Loucy (cell line): Measurements from ENCODE around the gene EEFSEC.

Experiments
- H2AFZ ChIP-seq: fragments of 200-600 bp; sonication (generic); 2 replicates; pipeline ENCODE4 v1.6.0; 2016; ENCODE audit warnings: antibody characterized with exemption, mild to moderate bottlenecking, low read length, moderate library complexity
- H3F3A ChIP-seq: fragments of 200-600 bp; 2 replicates; pipeline ENCODE4 v1.6.0; 2016; ENCODE audit warnings: antibody characterized with exemption, low read depth, mild to moderate bottlenecking
- H3K27me3 ChIP-seq: fragments of 200-600 bp; sonication (generic); 2 replicates; pipeline ENCODE4 v1.6.1; 2014; ENCODE audit warnings: low read length, mild to moderate bottlenecking; ENCODE audit not compliant: insufficient read depth, poor library complexity, severe bottlenecking
- H3K36me3 ChIP-seq: fragments of 200-600 bp; sonication (generic); 2 replicates; pipeline ENCODE4 v1.6.1; 2016; ENCODE audit warnings: low read length; ENCODE audit not compliant: insufficient read depth
- H3K4me1 ChIP-seq: fragments of 200-600 bp; sonication (generic); 2 replicates; pipeline ENCODE4 v1.5.1; 2014; ENCODE audit warnings: low read length, mild to moderate bottlenecking; ENCODE audit not compliant: insufficient read depth, poor library complexity, severe bottlenecking
- H3K4me2 ChIP-seq: fragments of 200-600 bp; sonication (generic); 2 replicates; pipeline ENCODE4 v1.6.0; 2014; ENCODE audit warnings: antibody characterized with exemption, low read length, low read depth, mild to moderate bottlenecking; ENCODE audit not compliant: poor library complexity, severe bottlenecking
- H3K4me3 ChIP-seq: fragments of 200-600 bp; sonication (generic); 2 replicates; pipeline ENCODE4 v1.5.1; 2014; ENCODE audit warnings: low read length, mild to moderate bottlenecking, mixed read lengths; ENCODE audit not compliant: poor library complexity, severe bottlenecking
- H3K79me2 ChIP-seq: fragments of 200-600 bp; sonication (generic); 2 replicates; pipeline ENCODE4 v1.6.1; 2014; ENCODE audit warnings: low read length; ENCODE audit not compliant: insufficient read depth
- H3K9ac ChIP-seq: fragments of 200-600 bp; sonication (generic); 2 replicates; pipeline ENCODE4 v1.6.0; 2014; ENCODE audit warnings: mild to moderate bottlenecking, low read depth, low read length, moderate library complexity; ENCODE audit not compliant: poor library complexity, severe bottlenecking
- H3K9me2 ChIP-seq: fragments of 200-600 bp; sonication (generic); replicated peaks from 2 replicates; pipeline ENCODE4 v1.6.1; 2016; ENCODE audit warnings: low read depth, low read length, mixed read lengths
- H3K9me3 ChIP-seq: fragments of 200-600 bp; sonication (generic); 2 replicates; pipeline ENCODE4 v1.6.1; 2014; ENCODE audit warnings: mild to moderate bottlenecking, antibody characterized with exemption, low read length, low read depth; ENCODE audit not compliant: insufficient read depth
- H4K20me1 ChIP-seq: fragments of 200-600 bp; sonication (generic); 2 replicates; pipeline ENCODE4 v1.6.0; 2014; ENCODE audit warnings: antibody characterized with exemption, low read length, mild to moderate bottlenecking; ENCODE audit not compliant: insufficient read depth, poor library complexity, severe bottlenecking
- CTCF ChIP-seq: fragments of 200-600 bp; sonication (generic); conservative IDR thresholded peaks from 2 replicates; pipeline ENCODE4 v1.5.1; 2014; ENCODE audit warnings: mild to moderate bottlenecking, antibody characterized with exemption, low read length
- EZH2phosphoT487 ChIP-seq: fragments of 200-600 bp; IDR thresholded peaks from 2 replicates; pipeline ENCODE4 v1.6.1; 2018; ENCODE audit warnings: antibody characterized with exemption, mild to moderate bottlenecking, moderate library complexity, borderline replicate concordance

EEFSEC gene

GRCh38 chr3:128239304-128239703, 86.0 kb downstream of the EEFSEC start:
- no peaks in the 10 kb centered on the region for H3K36me3 ChIP-seq
- H3K9ac ChIP-seq: no peak overlapping the region
- no peak overlapping the region for H3K4me3 ChIP-seq
- H3K4me2 ChIP-seq: no peak overlapping the region
- peaks cover 9% of the 10 kb centered on the region for H3K4me1 ChIP-seq
- no peaks in the 10 kb centered on the region for H3K27me3 ChIP-seq
- peaks cover 3% of the 10 kb centered on the region; the same call in 1 of the 2 replicates for H3K79me2 ChIP-seq
- H2AFZ ChIP-seq: no peak overlapping the region
- H3F3A ChIP-seq: no peaks in the 10 kb centered on the region
- H3K9me2 ChIP-seq: no peaks in the 10 kb centered on the region
- no peak for TF ChIP-seq CTCF
- TF ChIP-seq EZH2phosphoT487: no peak
- no peaks in the 10 kb centered on the region for H3K9me3 ChIP-seq
- no peaks in the 10 kb centered on the region for H4K20me1 ChIP-seq

GRCh38 chr3:128240232-128240631, 87.0 kb downstream of the EEFSEC start:
- no peak overlapping the region for H2AFZ ChIP-seq
- peaks cover 9% of the 10 kb centered on the region for H3K4me1 ChIP-seq
- H3K9ac ChIP-seq: no peak overlapping the region
- no peak for TF ChIP-seq CTCF
- no peak for TF ChIP-seq EZH2phosphoT487
- H3F3A ChIP-seq: no peaks in the 10 kb centered on the region
- H3K79me2 ChIP-seq: peaks cover 3% of the 10 kb centered on the region; the same call in 1 of the 2 replicates
- no peaks in the 10 kb centered on the region for H3K27me3 ChIP-seq
- no peaks in the 10 kb centered on the region for H4K20me1 ChIP-seq
- H3K4me3 ChIP-seq: no peak overlapping the region
- no peaks in the 10 kb centered on the region for H3K36me3 ChIP-seq
- no peak overlapping the region for H3K4me2 ChIP-seq
- no peaks in the 10 kb centered on the region for H3K9me3 ChIP-seq
- no peaks in the 10 kb centered on the region for H3K9me2 ChIP-seq

DNA sequence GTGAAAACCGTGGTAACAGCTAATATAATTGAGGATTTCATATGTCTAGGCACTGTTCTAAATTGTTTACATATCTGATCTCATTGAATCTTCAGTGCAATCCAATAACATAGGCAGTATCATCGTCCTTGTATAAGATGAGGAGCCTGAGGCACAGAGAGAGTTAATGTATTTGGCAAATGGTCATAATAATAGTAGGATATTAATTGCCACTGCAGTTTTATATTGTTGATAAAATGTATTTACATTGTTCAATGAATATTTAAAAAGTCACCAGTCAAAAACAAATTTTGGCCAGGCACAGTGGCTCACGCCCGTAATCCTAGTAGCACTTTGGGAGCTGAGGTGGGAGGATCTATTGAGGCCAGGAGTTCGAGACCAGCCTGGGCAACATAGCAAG, 88.5 kb downstream of the EEFSEC start:
- TF ChIP-seq CTCF (no peak), EZH2phosphoT487 (no peak)
- H3K79me2 ChIP-seq: no peaks in the 10 kb centered on the region; the same call in 1 of the 2 replicates
- H3K27me3 ChIP-seq: no peaks in the 10 kb centered on the region
- H2AFZ ChIP-seq: no peak overlapping the region
- H3K36me3 ChIP-seq: peaks cover 3% of the 10 kb centered on the region; the same call in 1 of the 2 replicates
- H3K4me2 ChIP-seq: no peak overlapping the region
- no peaks in the 10 kb centered on the region for H4K20me1 ChIP-seq
- H3K9me3 ChIP-seq: no peaks in the 10 kb centered on the region
- H3K4me1 ChIP-seq: peaks cover 9% of the 10 kb centered on the region
- no peaks in the 10 kb centered on the region for H3F3A ChIP-seq
- H3K9me2 ChIP-seq: no peaks in the 10 kb centered on the region
- H3K4me3 ChIP-seq: no peak overlapping the region
- no peak overlapping the region for H3K9ac ChIP-seq
